A204.1 (cell line): ENCODE measurements around the gene CKAP2L.

Experiments used
- FAIRE-seq: peaks from 2 replicates; lab custom pipeline; 2012; peaks lifted over from hg19 to GRCh38; lab: Jason Lieb, UNC

The CKAP2L gene

DNA sequence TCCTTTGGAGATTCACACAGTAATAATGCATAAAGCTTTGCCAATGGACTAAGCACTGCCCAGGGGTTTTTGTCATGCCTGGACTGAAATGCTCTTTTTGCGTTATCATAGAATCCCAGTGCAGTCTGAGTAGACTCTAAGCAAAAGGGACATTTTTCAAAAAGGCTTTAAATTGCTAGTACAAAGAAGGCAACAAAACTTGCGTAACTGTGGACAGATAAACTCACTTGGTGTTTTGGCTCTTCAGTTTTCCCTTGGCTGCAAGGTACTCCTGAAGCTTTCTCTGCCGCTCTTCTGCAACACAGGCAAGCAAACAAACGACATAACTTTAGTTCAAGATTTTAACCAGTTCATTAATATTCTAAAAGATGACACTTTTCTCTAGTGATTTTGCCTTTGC lies 2.1 kb downstream of the CKAP2L start:
- no peak for FAIRE-seq

DNA sequence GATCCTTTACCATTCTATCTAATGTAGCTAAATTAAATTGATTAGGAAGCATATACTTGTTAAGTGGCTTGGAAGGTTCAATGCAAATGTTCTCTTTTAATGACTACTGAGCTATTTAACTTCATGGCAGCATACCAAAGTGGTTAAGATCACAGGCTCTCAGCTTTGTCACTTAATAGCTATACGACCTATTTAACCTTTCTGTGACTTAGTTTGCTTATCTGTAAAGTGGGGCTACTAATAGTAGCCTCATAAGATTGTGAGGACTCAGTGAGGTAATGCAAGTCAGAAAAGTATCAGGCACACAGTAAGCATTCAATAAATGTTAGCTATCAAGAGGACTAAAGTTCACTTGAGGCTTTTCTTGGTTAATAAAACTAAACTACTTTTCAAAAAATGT lies 4.3 kb downstream of the CKAP2L start:
- no peak for FAIRE-seq

DNA sequence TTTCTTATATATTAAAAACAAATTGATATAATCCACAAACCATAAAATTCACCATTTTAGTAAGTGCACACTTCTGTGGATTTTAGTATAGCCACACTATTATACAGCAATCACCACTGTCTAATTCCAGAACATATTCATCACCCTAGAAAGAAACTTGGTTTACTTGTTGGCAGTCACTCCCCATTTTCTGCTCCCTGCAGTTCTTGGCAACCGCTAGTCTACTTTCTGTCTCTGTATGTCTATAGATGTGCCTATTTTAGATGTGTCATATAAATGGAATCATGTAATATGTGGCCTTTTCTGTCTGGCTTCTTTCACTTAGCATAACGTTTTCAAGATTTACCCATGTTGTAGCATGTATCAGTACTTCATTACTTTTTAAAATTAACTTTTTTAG lies 5.7 kb downstream of the CKAP2L start:
- no peak for FAIRE-seq

DNA sequence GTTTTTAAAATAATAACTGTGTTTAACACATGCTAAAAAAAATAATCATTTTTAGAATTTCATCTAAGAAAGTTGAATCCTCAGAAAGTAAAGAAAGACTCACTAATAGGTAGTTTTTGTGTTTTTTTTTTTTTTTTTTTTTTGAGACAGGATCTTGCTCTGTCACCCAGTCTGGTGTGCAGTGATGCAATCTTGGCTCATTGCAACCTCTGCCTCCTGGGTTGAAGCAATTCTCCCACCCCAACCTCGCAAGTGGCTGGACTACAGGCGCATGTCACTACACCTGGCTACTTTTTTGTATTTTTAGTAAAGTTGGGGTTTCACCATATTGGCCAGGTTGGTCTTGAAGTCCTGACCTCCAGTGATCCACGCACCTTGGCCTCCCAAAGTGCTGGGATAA lies 7.1 kb downstream of the CKAP2L start:
- no peak for FAIRE-seq

DNA sequence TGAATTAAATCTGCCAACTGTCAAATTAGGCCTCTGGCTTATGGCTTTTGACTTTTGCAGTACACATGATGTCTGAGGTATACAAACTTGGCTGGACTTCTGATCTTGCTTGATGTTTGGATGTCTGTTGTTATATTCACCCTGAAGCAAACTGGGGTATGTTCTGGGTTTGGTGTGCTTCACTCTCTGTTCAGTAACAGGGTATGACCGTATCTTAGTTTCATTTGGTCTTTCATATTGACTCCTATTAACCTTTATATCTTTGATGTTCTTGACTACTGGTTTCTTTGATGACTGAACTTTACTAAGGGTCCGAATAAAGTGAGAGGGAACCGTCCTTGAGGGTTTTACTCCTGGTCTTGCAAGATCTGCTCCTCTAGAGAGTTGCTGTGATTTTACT lies 8.2 kb downstream of the CKAP2L start:
- no peak for FAIRE-seq

DNA sequence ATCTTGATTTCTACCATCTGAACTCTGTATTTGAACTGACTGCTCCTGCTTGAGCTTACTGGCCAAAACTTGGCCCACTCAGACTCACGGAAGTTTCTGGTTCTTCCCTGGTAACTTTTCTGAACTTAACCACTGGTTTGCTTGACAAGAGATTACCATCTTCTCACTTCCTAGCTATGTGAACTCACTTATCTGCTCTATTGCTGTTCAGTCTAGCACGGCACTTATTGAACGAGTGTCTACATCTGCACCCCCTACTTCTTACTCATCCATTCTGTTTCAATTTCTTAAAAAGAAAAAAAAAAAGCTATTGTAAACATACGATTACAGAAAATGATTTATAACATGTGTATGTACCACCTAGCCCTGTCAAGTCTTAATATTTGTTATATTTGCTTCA lies 9.0 kb downstream of the CKAP2L start:
- FAIRE-seq = no peak

DNA sequence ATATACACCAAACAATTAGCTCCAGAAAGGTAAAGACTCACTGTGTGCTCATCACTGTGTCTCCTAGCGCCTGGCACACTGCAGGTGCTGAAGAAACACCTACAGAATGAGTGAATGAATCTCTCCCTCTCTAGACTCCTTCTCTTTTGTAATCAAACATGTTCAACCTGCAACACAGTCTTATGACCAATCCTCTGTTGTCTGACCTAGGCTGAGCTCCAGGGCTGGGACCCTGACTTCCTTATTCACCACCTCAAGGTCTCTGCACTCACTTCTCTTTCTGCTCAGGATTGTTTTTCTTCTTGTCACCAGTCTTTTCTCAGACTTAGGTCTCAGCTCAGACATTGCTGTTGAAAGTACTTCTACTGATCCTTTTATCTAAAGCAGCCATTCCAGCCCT lies 9.8 kb downstream of the CKAP2L start:
- no peak for FAIRE-seq

DNA sequence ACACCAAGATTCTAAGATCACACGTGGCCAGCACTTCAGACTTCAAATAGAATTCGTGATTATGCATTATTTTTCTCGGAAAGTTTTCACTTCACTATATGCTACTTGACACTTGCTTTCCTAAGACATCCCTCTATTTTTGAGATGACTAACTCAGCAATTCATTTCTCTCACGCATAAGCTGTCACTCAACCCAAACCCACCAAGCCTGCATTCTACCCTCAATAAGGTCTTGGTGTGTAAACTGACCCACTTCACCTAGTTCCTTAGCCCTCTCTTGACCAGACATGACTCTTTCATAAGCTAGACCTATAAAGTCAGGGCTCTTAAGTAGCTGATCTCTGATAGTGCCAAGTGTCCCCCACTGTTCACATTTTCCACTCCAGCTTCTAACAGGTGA lies 11.7 kb downstream of the CKAP2L start:
- FAIRE-seq = no peak

DNA sequence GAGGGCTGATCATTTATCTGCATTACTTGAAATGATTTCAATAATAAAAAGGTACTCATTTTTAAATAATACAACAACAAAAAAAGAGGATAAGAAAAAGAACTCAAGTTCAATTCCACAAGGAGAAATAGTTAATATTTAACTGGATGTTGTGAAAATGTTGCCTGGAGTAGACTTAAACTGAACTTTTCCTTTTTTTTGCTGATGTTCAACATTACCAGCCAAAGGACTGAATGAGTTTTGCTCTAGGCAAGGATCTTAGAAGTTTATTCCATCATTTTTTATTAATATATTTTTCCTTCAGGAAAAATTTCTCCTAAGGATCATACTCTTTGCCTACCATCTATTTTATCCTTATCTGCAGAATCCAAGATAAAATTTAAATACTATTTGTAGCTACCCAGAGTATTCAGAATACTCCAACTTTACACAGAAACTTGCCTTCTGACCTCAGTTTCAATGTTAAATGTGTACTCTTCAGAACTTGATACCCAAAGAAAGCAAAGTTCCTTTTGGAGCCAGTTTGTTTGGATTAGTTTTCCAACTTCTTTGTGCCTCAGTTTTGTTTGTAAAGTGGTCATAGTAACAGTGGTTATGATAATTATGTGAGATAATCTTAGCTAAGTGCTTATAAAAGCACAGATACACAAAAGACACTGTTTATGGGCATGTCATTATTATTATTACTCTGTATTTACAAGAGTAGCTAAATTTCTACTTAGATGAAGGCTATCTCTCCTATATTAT lies 12.8 kb downstream of the CKAP2L start:
- FAIRE-seq = no peak

DNA sequence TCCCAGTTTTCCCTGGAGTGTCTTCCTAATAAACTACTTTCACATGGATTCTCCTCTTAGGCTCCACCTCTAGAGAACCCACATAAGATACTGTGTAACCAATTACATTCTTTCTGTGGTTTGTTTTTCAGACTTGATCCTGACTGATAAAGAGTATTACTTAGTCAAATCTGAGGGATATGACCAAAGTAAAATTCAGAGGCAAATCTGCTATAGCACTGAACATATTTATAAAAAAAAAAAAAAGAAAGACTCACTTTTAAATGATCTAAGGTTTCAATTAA lies 13.9 kb downstream of the CKAP2L start:
- FAIRE-seq = no peak

DNA sequence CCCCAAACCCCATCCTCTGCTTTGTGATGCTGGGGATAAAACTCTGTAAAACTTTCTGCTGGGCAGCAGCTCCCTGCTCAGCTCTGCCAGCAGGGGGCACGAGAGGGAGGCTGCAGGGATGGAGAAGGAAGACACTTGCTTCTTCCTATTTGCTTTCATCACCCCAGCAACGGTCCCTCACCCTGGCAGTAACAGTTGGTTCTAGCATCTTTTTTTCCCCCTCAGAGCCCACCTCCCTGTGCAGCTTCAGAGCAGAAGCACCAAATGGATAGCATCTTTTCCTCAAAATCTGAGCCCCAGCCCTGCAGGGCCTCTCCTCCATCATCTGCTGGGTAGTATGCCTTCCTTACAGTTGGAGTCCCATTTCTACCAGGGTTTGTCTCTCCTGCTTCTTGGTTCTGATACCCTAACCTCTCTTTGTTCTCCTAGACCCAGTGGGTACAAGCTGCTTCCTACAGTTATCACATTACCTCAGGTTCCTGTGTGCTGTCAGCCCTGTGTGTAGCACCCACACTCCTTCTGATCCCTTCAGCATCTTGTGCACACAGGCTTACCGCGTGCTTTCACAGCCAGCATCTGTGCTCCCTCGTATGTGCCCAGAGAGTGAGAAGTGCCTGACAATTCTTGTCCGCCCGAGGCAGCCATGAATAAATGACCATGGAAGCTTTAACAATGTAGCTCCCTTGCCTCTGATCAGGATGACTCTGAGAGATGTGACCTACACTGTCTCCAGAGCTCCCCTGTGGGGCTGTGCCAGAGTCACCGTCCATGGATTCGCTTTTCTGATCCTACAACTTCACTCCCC lies 14.5 kb downstream of the CKAP2L start:
- no peak for FAIRE-seq

DNA sequence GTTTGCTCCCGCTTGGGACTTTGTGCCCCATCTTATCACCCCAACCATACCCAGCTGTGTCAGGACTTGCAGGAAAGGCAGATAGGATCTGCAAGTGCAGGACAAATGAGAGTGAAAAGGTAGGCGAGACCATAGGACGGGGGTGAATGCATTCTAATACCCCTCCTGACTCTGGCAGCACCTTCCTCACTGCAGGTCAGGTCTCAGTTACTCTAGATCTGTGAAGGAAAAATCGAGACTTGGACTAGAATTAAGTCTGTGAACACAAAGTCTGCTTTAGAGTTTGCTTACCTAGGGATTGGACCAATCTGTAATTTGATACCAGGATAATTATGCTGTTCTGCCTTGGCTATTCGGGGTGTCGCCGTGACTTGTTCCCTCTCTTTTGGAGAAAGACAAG lies 23.9 kb downstream of the CKAP2L start:
- FAIRE-seq = no peak

DNA sequence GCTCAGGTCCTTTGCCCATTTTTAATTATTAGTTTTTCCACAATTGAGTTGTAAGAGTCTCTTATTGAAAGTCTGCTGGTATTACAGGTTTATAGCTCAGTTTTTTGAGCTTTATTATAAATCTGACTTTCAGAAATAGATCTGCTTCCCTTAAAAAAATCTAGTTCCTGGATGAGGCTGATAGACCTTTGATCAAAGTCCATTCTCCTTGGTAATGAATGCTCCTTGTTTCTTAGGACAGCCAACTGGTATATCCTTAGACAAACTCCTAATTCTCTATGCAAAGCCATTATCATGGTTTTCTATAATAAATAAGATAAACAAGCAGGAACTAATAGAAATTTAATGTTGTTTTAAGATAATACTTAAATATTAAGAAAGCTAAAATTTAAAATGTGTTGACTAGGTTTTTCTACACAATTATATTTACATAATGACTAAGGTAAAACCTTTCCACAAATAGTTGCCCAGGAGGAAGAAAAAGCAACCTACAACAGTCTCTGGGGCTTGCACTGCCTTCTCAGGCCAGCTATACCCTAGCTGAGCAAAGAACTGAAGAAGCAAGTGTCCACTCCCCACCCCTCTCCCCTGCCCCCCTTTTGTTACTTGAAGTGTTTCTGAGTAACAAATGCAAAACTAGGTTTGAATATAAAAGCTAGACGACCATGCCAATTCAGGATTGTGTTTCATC lies 26.7 kb downstream of the CKAP2L start:
- no peak for FAIRE-seq

DNA sequence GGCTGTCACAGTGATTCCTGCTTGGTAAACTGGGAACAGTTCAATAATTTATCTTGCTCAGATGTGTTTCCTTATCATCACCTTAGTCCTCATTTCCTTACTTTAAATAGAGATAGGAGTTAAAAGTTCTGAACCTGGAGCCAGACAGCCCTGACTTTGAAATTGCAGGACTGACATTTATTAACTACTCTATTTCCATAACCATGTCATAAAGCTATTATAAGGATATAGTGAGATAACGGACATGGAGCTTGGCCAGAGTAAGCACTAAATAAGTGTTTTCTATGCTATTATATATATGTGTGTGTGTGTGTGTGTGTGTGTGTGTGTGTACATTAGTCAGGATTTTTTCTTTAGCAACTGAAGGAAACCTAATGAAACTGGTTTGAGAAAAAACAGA lies 30.5 kb downstream of the CKAP2L start:
- no peak for FAIRE-seq

DNA sequence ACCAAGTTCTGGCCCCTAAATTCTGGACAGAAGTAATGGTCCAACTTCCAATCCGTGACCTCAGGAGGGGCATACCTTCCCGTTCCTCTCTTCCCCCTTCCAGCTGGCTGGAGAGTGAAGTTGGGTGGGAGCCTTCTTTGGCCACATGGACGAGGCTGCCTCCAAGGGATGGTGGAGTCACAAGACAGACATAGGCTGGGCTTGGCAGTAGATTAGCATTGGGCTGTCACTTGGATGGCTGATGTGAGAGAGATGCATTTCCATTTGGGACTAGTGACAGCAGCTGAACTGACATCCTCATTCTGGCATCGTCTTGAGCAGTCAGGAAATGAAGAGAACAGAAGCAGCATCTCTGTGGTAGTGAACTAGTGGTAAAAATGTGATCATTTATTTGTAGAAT lies 31.0 kb downstream of the CKAP2L start:
- no peak for FAIRE-seq

DNA sequence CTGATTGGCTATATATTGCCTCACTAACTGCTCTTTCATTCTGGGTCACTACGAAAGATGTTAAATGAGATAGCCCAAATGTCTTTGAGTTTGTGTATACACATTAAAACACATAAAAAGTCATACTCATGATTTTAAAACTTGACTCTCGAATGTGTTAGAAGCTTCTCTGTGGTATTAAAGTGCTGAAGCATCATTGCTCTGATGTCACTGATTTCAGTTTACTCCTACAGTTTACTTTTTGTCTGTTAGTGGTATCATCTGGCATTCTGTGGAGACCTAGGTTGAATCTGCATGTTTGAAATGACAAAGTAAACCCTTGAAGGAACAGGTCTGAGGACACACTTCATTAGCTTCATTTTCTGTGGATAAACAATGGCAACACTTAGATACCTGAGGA lies 32.9 kb downstream of the CKAP2L start:
- FAIRE-seq = no peak

DNA sequence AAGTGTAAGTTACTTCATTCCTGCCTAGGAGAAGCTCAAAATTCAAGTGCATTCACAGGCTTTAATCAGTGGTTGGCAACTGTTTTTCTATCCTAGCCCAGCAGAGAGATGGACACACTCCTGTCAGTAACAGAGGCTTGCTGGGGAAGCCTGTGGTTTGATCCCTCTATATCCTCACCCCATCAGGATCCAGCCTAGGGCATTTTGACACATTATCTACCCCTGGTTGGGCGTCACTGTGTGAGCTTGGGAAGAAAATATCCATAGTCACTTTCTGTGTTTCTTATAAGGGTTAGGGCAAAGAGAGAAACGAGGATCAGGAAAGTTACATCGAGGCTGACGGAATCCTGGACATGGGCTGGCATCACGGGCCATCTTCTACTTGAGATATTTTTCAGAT lies 33.6 kb downstream of the CKAP2L start:
- FAIRE-seq = no peak

DNA sequence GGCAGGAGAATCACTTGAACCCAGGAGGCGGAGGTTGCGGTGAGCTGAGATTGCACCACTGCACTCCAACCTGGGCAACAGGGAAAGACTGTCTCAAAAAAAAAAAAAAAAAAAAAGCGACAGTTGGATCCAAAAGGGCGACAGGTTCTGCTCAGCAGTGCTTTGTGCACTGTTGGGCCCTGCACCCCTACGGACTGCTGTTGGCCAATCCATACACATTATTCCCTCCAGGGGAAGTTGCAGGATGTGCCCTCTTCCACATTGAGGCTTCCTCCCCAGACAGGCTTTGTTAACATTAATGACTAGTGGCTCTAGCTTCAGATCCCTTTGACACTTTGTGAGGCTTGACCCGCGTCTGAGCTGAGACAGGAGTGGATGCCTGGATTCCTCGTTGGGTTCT lies 34.2 kb downstream of the CKAP2L start:
- no peak for FAIRE-seq

DNA sequence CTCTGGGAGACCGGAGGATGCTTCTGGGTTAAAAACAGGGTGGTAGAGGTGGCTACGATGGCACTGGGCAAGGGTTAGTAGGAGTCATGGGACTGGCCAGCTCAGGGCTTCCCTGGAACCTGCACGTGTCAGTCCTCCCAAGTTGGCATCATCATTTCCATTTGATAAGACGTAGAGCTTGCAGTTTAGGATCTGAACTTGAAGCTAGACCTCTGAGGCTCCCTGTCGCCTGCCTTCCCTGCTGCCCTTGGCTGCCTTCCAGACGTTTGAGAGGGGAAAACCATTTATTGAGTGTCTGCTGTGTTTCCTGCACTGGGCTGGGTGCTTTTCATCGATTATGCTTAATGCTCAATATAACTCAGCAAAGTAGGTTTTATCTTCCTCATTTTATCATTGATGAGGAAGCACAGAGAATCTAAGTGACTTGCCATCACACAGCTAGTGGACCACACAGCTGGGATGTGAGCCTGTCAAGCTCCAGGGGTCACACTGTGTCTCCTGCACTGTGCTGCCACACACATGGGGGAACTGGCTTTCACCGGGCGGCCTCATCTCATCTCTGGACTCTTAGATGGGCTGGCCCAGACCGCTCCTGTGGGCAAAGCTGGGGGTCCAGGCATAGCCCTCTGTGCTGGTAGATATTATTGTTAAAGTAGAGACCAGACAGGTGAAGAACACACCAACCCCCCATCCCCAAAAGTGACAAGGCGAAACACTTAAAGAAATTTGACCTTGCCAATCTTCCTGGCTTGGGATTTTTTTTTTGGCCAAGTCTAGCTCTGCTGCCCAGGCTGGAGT lies 35.8 kb downstream of the CKAP2L start:
- no peak for FAIRE-seq

DNA sequence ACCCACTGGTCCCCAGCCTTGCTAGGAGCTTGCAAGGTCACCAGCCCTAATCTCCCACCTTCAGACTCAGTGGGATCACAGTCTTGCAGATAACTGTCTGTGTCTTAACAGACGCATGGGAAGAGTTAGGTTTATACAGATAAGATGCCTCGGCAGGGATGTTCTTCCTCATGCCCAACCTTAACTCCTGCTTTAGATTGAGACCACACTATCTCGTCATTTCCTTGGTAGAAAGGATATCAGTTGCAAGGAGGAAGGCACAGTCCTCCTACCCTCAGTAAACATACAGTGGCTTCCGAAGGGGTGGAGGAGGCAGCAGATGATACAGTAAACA lies 36.4 kb downstream of the CKAP2L start:
- FAIRE-seq = no peak

DNA sequence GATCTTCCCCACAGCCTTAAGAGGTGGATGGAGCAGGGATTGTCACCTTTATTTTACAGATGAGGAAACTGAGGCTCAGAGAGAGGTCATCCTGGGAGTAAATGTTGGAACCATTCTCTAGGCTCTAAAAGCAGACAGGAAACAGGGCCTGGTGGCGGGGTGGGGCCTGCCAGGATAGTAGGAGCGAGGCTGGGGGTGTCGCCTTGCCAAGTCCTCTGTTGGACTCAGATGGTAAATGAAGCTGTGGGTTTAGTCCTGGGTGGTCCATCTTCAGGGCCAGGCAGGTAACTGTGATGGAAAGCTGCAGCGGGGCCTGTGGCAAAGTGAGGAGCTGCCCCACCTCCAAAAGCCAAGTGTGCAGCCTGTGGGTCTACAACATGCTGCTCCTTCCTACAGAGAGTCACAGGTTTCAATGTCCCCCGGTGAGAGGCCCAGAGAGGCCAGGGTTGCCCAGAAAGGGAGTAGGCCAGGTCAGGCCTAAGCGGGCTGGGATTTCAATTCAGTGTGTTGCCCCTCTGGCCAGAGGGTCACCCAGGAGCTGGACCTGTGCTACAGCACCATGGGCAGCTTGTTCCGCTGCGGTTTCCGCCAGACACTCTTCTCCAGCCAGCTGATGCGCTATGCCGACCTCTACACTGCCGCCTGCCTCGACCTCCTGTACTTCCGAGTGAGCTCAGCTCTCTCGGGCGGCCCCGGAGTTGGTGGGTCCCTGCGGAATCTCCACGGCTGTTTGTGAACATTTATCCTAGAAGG lies 37.0 kb downstream of the CKAP2L start:
- FAIRE-seq = no peak

DNA sequence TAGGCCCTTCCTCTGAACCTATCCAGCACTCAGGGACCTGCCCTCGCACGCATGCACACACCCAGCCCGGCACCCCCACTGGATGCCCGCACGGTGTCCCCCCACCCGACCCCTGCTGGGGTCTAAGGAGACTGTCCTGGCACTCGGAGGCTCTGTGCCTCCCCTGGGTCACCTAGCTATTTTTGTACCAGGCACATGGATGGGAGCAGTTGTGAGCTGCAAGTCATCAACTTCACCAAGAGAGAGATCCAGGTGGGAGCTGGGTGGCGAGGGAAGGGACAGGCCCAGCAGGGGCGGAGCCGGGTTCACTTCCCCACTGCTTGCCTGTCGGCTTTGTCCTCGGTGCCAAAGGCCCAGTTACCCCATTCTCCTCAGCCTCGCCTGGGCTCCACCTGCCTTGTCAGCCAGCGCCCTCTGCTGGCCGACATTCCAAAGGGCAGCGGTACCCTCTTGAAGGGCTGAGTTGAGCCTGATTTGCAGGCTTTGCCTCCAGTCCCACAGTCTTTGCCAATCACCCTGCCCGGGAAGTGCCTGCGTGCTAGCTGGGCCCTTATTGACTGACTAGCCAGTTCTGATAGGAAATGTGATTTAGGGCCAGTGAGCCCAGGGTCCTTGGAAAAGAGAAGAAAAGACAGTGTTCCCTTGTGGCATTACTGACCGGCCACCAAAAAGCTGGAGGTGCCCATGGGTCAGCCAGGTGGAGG lies 37.8 kb downstream of the CKAP2L start:
- peak; percentile 40 for FAIRE-seq
